Thyroid gland (tissue), 4 donors: ENCODE data around the gene RAB20.

ENCODE experiments used
- CTCF ChIP-seq, 6 experiments: fragments of 200-600 bp in 3 of 6; fragments of 450-650 bp in 3 of 6; sonication (generic) in 3 of 6; IDR thresholded peaks; one replicate each; pipeline ENCODE4 v1.5.1; 2016 to 2019; ENCODE audit warnings: antibody characterized with exemption in 6 of 6, mild to moderate bottlenecking in 2 of 6, inconsistent platforms in 1 of 6, moderate library complexity in 1 of 6
- POLR2A ChIP-seq, 2 donors: fragments of 450-650 bp; IDR thresholded peaks; one replicate each; pipeline ENCODE4 v1.6.1; 2017; ENCODE audit warnings: antibody characterized with exemption in 2 of 2, mild to moderate bottlenecking in 2 of 2, moderate library complexity in 1 of 2

GRCh38 chr13:110592665-110593064 is 31.1 kb upstream of the RAB20 start:
- no peak for TF ChIP-seq POLR2A (IDR thresholded peaks at IDR 0.05)
- TF ChIP-seq CTCF (IDR thresholded peaks at IDR 0.05), result no peak
